ENCODE measurements around the gene PFKFB2. TPM values are rescaled to one million over a fixed set of nuclear protein-coding genes. Genes with fewer than 3 reads are reported as not detected.

Gene PFKFB2
- total and polyA plus RNA-seq, 3 donors from 2014 or later = 12.9 to 17.6 (median 13.9) TPM

DNA sequence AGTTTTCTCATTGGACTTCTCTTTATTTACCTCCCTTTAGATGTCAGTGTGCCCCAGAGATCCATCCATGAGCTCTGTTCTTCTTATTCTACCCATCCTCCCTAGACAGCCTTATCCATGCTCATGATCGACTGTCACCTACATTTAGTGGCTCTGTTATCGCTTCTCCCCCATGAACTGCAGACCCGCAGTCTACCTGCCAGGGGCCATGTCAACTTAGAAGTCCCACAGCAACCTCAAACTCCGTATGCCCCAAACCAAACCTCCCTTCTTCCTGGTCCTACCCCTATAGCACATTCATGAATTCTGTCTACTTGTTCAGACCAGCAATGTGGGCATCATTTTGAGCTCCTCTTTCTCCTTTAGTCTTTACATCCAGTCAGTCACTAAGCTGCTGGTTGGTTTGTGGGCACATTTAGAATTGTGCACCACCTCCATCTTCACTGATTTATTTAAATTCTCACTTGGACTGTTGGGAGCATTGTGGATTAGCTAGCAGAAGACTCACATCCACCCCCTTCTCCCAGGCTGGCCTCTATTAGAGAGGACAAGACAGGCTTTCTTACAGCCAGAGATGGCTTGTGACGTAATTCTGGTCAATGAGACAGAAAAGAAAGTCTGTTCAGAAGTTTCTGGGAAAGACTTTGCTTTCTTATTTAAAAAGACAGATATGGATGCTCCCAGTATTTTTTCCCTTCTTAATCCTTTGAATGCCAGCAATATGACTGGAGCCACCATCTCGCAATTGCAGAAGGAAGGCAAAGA, 39.6 kb upstream of the PFKFB2 start:
- H3K36me3 ChIP-seq (ENCODE audit: low read depth, missing control alignments) = no peaks in the 10 kb centered on the region
- intact Hi-C loops (cut with DNase I; ENCODE audit: low total_unique reads) = no loop called here
- no peak for TF ChIP-seq POLR2A (IDR thresholded peaks at IDR 0.05)
- TF ChIP-seq, protein P1, sequence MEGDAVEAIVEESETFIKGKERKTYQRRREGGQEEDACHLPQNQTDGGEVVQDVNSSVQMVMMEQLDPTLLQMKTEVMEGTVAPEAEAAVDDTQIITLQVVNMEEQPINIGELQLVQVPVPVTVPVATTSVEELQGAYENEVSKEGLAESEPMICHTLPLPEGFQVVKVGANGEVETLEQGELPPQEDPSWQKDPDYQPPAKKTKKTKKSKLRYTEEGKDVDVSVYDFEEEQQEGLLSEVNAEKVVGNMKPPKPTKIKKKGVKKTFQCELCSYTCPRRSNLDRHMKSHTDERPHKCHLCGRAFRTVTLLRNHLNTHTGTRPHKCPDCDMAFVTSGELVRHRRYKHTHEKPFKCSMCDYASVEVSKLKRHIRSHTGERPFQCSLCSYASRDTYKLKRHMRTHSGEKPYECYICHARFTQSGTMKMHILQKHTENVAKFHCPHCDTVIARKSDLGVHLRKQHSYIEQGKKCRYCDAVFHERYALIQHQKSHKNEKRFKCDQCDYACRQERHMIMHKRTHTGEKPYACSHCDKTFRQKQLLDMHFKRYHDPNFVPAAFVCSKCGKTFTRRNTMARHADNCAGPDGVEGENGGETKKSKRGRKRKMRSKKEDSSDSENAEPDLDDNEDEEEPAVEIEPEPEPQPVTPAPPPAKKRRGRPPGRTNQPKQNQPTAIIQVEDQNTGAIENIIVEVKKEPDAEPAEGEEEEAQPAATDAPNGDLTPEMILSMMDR (IDR thresholded peaks at IDR 0.05) = no peak
- no peaks in the 10 kb centered on the region for H3K27me3 ChIP-seq
- no peak for DNase-seq
- no peak overlapping the region for H3K27ac ChIP-seq
- WGBS, 2 donors = 91 to 95% methylated on average over 6 of the region's 6 CpGs
- no peak overlapping the region for H3K4me3 ChIP-seq
- H3K4me1 ChIP-seq = peaks cover 18% of the 10 kb centered on the region
- no peaks in the 10 kb centered on the region for H3K9me3 ChIP-seq

DNA sequence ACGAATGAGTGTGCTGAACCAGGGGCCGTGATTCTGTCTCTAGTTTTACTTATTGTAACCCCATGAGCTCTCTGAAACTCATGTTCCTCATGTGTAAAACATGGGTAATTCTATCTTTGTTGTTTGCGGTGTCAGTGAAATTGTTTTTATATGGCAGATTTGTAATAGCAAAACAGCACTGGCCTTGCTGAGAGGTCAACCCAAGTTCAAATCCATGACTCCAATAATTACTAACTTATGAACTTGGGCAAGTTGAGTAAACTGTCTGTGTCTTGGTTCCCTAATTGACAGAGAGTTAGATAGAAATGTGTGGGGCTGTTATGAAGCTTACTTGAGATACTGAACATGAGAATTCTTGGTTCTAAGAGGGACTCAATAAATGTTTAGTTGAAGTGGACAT, 38.3 kb upstream of the PFKFB2 start:
- WGBS, 2 donors = 89 to 92% methylated on average over 3 of the region's 3 CpGs
- Histone ChIP-seq H3K4me1 (peaks cover 10% of the 10 kb centered on the region), H3K9me3 (no peaks in the 10 kb centered on the region), H3K4me3 (no peak overlapping the region), H3K36me3 (ENCODE audit: low read depth, missing control alignments) (no peaks in the 10 kb centered on the region), H3K27me3 (no peaks in the 10 kb centered on the region), H3K27ac (no peak overlapping the region)
- intact Hi-C loops (cut with DNase I; ENCODE audit: low total_unique reads) = no loop called here
- no peak for DNase-seq
- TF ChIP-seq POLR2A (IDR thresholded peaks at IDR 0.05) = no peak
- TF ChIP-seq, protein P1 (IDR thresholded peaks at IDR 0.05) = no peak

DNA sequence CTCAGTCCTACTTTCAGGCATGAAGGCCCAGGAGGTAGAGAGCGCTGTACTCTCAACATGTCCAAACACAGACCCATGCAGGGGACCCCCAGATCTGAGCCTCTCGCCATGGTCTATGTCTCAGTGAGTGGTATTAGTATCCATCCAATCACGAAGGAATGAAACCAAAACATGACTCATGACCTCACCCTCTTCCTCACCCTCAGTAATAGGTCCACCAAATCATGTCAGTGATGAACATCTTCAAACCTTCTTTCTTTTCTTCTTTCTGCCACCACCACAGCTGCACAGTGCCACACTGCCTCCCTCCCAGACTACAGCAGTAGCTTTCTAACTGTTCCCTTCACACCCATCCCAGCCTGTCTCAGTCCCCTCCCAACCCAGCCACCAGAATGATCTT, 37.3 kb upstream of the PFKFB2 start:
- WGBS, 2 donors = 93% methylated on average over 2 to 3 of the region's 3 CpGs
- H3K4me1 ChIP-seq = no peaks in the 10 kb centered on the region

DNA sequence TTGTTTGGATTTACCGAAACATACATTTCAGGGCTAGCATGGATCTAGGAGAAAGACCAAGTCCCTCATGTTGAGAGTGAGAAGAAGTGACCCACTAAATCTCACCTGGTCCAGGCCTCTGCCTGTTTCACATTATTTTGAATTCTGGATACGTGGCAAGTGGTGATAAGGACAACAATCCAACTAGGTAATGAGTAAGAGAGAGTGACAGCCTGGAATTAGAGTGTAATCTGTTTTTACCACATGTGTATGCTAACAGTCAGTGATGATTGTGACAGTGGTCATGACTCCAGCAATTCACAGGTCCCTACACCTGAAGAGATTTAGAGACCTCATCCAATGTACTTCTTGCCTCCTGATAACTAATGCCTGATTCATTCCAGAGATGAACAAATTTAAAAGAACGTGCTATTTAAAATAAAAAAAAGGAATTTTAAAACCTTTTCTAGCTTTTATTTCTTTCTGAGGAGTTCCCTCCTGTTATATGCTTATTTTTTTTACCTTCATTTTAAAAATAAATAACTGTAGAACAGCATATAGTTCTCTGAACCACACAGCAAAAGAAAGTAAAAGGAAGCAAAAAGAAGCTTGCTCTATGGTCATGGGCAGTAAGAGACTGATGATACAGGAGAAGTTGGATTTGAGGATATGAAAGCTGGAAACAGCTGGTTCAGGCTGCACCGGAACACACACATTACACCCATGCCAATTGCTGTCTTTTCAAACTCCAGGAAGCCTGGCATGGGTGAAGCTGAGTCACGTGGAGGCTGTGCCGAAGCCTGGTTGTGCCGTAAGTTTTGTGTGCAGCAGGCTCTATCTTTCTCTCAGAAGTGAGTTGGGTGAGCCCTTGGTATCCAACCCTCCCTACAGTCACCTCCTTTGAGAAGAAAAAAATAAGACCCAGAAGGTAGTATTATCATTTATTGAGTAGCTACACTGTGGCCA, 35.2 kb upstream of the PFKFB2 start:
- Histone ChIP-seq H3K9me3 (no peaks in the 10 kb centered on the region), H3K27ac (no peak overlapping the region), H3K4me1 (no peaks in the 10 kb centered on the region), H3K27me3 (no peaks in the 10 kb centered on the region), H3K36me3 (ENCODE audit: low read depth, missing control alignments) (no peaks in the 10 kb centered on the region), H3K4me3 (no peak overlapping the region)
- 79 to 81% methylated on average over 7 of the region's 7 CpGs for WGBS, 2 donors
- DNase-seq = peak; percentile 45
- no peak for TF ChIP-seq POLR2A (IDR thresholded peaks at IDR 0.05)
- TF ChIP-seq, protein P1 (IDR thresholded peaks at IDR 0.05) = no peak
- intact Hi-C loops (cut with DNase I; ENCODE audit: low total_unique reads) = no loop called here

More for the DNA sequence above, 37.3 kb upstream of the PFKFB2 start:
- Histone ChIP-seq H3K4me3 (no peak overlapping the region), H3K27me3 (no peaks in the 10 kb centered on the region), H3K36me3 (ENCODE audit: low read depth, missing control alignments) (no peaks in the 10 kb centered on the region), H3K9me3 (no peaks in the 10 kb centered on the region), H3K27ac (no peak overlapping the region)
- intact Hi-C loops (cut with DNase I; ENCODE audit: low total_unique reads) = no loop called here
- TF ChIP-seq POLR2A (IDR thresholded peaks at IDR 0.05) = no peak
- DNase-seq = no peak

DNA sequence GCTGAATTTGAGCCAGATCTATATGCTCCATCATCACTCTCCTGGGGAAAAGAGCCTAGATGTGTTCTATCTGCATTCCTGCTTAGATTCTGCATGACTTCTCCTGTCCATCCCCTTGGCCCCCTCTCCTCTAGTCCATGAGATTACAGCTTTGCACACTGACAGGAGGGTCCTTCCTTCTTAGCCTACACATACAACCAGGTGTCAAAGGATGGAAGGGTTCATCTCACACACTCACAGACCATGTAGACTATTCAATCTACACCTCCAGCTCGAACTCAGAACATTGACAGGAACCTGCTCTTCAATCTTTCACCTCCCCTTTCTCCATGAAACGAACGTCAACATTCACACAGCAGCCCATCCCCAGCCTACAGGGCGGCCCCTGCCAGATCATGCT, 34.4 kb upstream of the PFKFB2 start:
- 90 to 94% methylated on average over 4 of the region's 4 CpGs for WGBS, 2 donors
- Histone ChIP-seq H3K4me1 (no peaks in the 10 kb centered on the region), H3K9me3 (no peaks in the 10 kb centered on the region), H3K36me3 (ENCODE audit: low read depth, missing control alignments) (no peaks in the 10 kb centered on the region), H3K27me3 (no peaks in the 10 kb centered on the region), H3K4me3 (no peak overlapping the region), H3K27ac (no peak overlapping the region)
- intact Hi-C loops (cut with DNase I; ENCODE audit: low total_unique reads) = no loop called here
- TF ChIP-seq POLR2A (IDR thresholded peaks at IDR 0.05) = no peak
- TF ChIP-seq, protein P1 (IDR thresholded peaks at IDR 0.05) = no peak
- no peak for DNase-seq
